Measurements from ENCODE around the gene PGAP6.

The PGAP6 gene

DNA sequence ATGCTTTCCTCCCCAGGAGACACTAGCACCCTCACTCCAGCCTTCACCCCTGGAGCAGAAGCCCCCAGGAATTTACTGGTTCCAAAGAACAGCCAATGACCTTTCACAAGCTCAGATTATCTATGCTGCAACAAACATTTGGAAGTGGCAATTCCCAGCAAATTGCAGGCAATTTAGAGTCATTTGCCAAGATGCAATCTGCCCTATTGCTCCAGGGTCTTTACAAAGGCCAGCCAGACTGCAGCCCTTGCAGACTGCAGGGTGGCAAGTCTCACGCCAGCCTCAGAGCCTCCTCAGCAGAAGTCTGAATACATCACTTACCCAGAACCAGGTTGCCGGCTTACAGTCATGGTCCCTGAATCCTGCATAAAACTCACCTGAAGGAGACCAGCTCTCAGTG is 51.0 kb downstream of the PGAP6 start:
- no peak for DNase-seq (ENCODE audit: low spot score)

DNA sequence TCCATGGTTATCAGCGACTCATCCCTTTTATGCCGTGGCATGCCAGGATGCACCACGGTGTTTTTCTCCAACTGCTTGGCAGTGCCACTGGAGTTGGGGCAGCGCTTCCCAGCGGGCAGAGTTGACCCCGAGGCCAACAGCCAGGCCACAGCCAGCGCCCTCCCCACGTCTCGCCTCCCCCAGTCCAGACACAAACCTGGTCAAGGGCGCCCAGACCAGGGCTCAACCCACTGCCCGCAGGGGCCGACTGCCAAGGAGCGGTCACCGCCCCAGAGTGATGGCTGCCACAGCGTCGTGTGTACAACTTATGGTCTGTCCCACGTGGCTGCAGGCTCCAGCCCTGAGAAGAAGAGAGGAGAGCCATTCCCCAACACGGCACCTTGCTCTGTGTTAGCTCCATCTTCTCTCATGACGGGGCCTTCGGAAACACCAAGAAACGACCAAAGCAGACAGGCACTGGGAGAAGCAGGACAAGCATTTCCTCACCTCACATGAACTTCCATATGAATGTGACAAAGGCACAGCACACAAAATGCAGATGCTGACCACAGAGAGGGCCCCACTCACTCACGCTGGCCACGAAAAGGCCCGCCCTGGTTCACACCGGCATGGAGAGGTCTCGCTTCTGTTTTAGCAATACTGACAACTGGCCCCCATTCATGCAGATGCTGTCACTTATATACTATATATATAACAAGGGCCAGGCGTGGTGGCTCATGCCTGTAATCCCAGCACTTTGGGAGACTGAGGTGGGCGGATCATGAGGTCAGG is 56.2 kb downstream of the PGAP6 start:
- DNase-seq (ENCODE audit: low spot score) = no peak

DNA sequence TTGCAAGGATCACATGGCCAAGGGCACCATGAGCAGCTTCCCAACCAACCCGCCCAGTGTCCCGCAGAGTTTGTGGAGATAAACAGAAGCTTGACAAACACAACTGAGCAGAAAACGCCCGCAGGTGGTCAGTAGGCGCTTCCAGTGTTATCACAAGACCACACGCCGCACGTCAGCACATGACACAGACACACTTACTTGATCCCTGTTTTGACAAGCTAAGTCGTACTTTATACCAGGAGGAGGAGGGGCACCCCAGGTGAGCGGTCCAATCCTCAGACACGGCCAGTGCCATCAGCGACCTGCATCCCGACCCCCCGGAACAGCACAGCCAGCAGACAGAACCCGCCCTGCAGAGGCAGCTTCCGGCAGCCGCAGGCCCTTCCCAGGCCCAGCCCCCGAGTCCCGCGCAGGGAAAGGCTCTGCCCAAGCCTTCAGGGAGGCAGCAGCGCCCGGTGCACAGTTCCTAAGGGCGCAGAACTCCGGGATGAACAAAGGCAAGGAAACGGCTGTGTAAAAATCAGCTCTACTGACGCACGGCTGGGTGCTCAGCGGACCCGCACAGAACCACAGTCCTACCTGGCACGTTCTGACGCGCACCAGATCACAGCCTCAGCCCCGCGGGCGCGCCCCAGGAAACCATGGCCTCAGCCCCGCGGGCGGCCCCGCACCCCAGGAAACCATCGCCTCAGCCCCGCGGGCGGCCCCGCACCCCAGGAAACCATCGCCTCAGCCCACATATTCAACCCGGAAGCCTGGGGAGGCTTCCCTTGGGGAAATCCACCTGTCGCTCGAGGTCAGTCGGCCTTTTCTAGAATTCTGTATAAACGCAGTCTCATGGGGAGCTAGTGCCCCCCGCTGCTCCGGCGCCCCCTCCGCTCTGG is 57.1 kb downstream of the PGAP6 start:
- no peak for DNase-seq (ENCODE audit: low spot score)

DNA sequence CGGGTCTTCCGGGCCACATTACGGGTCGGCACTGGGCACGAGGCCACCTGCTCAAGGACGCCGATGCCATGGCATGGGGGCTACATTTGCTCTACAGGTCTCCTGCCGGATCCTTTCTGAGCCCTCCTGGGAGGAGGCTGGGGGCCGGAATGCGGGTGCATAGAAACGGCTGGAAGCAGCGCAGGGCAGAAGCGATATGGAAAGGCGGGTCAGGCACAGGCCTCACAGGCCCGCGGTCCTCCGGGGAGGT is 57.7 kb downstream of the PGAP6 start:
- DNase-seq (ENCODE audit: low spot score) = no peak

DNA sequence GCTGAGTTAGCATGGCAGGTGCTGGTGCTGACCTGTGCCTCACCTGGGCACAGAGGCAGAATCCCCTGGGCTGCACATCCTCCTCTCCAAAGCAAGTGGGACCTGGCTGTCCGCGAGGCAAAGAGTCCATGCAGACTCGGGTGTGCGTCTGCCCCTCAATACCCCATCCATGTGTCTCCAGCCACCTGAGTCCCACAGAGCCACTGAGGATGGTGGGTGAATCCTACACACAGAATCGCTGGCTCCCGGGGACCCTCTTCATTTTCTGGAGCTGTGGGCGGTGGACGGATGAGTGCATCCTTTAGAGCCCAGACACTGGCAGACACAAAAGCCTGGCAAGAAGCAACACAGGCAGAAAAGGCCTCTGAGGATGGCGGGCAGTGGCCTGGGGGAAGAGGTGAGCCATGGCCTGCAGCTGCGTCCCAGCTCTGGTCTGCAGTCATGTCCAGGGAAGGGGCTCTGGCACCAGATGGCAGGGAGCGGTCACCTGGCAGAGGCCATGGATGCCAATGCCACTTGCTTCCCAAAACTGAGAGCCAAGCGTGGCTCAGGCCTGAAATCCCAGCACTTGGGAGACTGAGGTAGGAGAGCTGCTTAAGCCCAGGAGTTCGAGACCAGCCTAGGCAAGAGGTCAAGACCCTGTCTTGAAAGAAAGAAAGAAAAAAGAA is 59.2 kb downstream of the PGAP6 start:
- DNase-seq (ENCODE audit: low spot score) = no peak

DNA sequence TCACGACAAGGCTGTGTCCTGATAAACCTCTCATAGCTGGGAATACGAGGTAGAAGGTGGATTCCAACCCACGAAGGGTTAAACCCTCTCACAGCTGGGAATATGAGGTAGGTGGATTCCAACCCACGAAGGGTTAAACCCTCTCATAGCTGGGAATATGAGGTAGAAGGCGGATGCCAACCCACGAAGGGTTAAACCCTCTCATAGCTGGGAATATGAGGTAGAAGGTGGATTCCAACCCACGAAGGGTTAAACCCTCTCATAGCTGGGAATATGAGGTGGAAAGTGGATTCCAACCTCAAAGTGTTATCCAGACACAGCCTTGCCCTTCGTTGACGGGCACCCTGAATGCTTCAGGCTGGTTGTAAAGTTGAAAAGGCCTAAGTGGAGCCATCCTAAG is 60.2 kb downstream of the PGAP6 start:
- DNase-seq (ENCODE audit: low spot score) = no peak
